Fibroblast of mammary gland (primary cell): Measurements from ENCODE around the gene NECAB2.
A peak's percentile ranks its signal among the peaks of the same experiment; 100 is the strongest.

Experiments
- DNase-seq: peaks from one replicate; pipeline ENCODE4 v3.0.0-alpha.2; 2010; ENCODE audit warnings: low read depth
- H3K4me3 ChIP-seq: 2 replicates; pipeline ENCODE4 v1.5.1; 2011; ENCODE audit warnings: low read depth, mild to moderate bottlenecking, low read length, moderate library complexity; ENCODE audit not compliant: control insufficient read depth
- TF ChIP-seq, protein P1 (sequence below): conservative IDR thresholded peaks from 2 replicates; pipeline ENCODE4 v1.5.1; 2011; ENCODE audit warnings: low read depth, low read length, inconsistent platforms; ENCODE audit not compliant: control insufficient read depth, insufficient read depth

NECAB2 gene

DNA sequence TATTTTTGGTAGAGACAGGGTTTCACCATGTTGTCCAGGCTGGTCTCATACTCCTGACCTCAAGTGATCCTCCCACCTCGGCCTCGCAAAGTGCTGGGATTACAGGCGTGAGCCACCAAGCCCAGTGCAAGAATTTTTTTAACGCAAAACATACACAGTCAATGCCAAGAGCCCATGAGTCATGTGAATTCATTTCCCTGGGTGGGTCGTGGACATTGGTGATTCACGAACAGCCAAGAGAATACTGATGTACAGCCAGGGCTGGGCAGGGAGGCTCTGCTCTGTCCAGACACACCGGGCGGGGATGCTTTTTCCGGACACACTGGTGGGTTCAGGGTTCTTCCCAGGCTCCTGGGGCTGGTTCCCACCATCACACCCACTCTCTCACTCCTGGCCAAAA is 56.8 kb downstream of the NECAB2 start:
- DNase-seq: peak; percentile 96
- H3K4me3 ChIP-seq: no peak overlapping the region
- TF ChIP-seq, protein P1, sequence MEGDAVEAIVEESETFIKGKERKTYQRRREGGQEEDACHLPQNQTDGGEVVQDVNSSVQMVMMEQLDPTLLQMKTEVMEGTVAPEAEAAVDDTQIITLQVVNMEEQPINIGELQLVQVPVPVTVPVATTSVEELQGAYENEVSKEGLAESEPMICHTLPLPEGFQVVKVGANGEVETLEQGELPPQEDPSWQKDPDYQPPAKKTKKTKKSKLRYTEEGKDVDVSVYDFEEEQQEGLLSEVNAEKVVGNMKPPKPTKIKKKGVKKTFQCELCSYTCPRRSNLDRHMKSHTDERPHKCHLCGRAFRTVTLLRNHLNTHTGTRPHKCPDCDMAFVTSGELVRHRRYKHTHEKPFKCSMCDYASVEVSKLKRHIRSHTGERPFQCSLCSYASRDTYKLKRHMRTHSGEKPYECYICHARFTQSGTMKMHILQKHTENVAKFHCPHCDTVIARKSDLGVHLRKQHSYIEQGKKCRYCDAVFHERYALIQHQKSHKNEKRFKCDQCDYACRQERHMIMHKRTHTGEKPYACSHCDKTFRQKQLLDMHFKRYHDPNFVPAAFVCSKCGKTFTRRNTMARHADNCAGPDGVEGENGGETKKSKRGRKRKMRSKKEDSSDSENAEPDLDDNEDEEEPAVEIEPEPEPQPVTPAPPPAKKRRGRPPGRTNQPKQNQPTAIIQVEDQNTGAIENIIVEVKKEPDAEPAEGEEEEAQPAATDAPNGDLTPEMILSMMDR: no peak

DNA sequence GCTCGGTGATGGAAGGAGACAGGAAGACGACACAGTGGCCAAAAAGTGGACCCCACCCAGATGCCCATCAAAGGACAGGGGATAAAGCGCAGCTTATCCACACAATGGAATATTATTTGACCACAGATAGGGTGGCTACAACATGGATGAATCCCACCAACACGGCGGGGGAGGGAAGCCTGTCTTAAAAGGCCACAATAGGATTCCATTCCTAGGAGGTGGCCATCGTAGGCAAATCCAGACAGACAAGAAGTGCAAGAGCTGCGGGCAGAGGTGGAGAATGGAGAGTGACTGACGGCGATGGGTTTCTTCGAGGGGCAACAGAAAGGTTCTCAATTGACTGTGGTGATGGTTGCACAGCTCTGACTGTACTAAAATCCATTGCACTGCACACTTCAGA is 58.6 kb downstream of the NECAB2 start:
- H3K4me3 ChIP-seq: no peak overlapping the region
- no peak for DNase-seq
- TF ChIP-seq, protein P1: no peak

- H3K4me3 ChIP-seq: no peak overlapping the region
- DNase-seq: no peak
- TF ChIP-seq, protein P1: no peak
Measured at GRCh38 chr16:84027625-84028024, 59.6 kb downstream of the NECAB2 start.

GRCh38 chr16:84029297-84030047 is 61.4 kb downstream of the NECAB2 start:
- TF ChIP-seq, protein P1: no peak
- no peak for DNase-seq

DNA sequence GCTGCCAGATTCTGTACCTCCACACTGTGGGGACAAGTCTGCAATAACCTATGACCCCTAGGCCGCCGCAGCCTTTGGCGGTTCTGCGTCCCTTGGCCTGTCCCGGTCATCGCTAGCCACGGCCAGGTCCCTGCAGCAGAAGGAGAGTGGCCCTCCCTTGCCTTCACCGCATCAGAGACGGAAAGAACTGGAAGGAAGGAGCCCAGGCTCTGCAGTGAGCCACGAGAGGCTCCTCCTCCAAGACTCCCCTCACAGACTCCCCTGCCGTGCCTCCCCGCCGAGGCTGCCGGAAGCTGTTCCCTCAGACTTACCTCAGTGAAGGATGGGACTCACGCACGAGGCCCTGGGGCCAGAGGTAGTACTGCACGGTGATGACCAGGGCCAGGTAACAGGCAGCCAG is 63.5 kb downstream of the NECAB2 start:
- H3K4me3 ChIP-seq: no peak overlapping the region
- TF ChIP-seq, protein P1: no peak
- DNase-seq: no peak

More at GRCh38 chr16:84029297-84030047, 61.4 kb downstream of the NECAB2 start:
- H3K4me3 ChIP-seq: no peak overlapping the region

- TF ChIP-seq, protein P1: no peak
- no peak overlapping the region for H3K4me3 ChIP-seq
- no peak for DNase-seq
Measured at GRCh38 chr16:84032458-84033178, 64.6 kb downstream of the NECAB2 start.
